Measurements from ENCODE around the gene EVA1A.

EVA1A gene

DNA sequence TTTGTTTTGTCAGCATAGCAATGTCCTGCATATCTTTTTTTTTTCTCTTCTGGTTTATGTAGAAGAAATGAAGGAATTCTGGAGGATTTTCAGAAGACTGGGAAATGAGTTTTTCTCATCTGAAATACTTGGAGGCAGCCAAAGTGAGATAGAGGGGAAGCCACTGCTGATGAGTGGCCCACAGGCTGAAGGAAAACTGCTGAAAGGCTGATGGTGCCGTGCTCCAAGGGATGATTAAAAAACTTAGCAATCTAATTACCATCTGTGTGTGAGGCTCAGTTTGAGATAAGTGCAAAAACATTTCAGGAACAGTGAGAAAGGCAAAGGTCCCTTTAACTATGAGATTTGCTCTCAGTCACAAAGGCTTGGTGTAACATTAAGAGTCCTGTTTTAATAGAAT lies 98.5 kb downstream of the EVA1A start:
- Histone ChIP-seq H3K27me3 (ENCODE audit: low read length) (peaks cover 2% of the 10 kb centered on the region; the same call in 1 of the 2 replicates), H4K20me1 (ENCODE audit: low read depth, low read length) (no peaks in the 10 kb centered on the region), H3F3A (ENCODE audit: insufficient read depth) (no peaks in the 10 kb centered on the region), H3K36me3 (ENCODE audit: low read length) (no peaks in the 10 kb centered on the region), H3K9ac (ENCODE audit: low read length) (no peak overlapping the region), H3K27ac (ENCODE audit: low read depth, low read length) (no peak overlapping the region), H3K9me3 (ENCODE audit: insufficient read depth, low read length) (no peaks in the 10 kb centered on the region), H3K4me2 (ENCODE audit: low read depth, low read length, poor library complexity, severe bottlenecking) (no peak overlapping the region), H3K4me3 (ENCODE audit: insufficient read depth, low read length, poor library complexity, severe bottlenecking) (no peak overlapping the region), H3K79me2 (ENCODE audit: insufficient read depth, low read length) (no peaks in the 10 kb centered on the region), H3K9me2 (replicated peaks; ENCODE audit: insufficient read depth, low read length) (no peaks in the 10 kb centered on the region), H2AFZ (ENCODE audit: low read depth, low read length, severe bottlenecking) (no peak overlapping the region)
- TF ChIP-seq EZH2phosphoT487 (conservative IDR thresholded peaks at IDR 0.05; ENCODE audit: low read length) (no peak), CTCF (IDR thresholded peaks at IDR 0.05; ENCODE audit: insufficient read depth, low read length, poor library complexity, severe bottlenecking) (no peak)

DNA sequence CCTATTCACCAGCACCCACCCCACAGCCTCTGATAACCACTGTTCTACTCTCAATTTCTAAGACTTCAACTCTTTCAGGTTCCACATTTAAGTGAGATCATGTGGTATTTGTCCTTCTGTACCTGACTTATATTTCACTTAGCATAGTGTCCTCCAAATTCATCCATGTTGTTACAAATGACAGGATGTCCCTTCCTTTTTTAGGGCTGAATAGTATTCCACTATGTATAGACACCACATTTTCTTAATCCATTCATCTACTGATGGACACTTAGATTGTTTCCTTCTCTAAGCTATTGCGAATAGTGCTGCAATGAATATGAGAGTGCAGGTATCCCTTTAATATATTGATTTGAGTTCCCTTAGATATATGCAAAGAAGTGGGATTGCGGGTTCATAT lies 100.1 kb downstream of the EVA1A start:
- Histone ChIP-seq H4K20me1 (ENCODE audit: low read depth, low read length) (no peaks in the 10 kb centered on the region), H3K36me3 (ENCODE audit: low read length) (no peaks in the 10 kb centered on the region), H2AFZ (ENCODE audit: low read depth, low read length, severe bottlenecking) (no peak overlapping the region), H3K79me2 (ENCODE audit: insufficient read depth, low read length) (no peaks in the 10 kb centered on the region), H3K4me3 (ENCODE audit: insufficient read depth, low read length, poor library complexity, severe bottlenecking) (no peak overlapping the region), H3K27me3 (ENCODE audit: low read length) (peaks cover 2% of the 10 kb centered on the region; the same call in 1 of the 2 replicates), H3K9me3 (ENCODE audit: insufficient read depth, low read length) (no peaks in the 10 kb centered on the region), H3F3A (ENCODE audit: insufficient read depth) (no peaks in the 10 kb centered on the region), H3K4me2 (ENCODE audit: low read depth, low read length, poor library complexity, severe bottlenecking) (no peak overlapping the region), H3K9me2 (replicated peaks; ENCODE audit: insufficient read depth, low read length) (no peaks in the 10 kb centered on the region), H3K27ac (ENCODE audit: low read depth, low read length) (no peak overlapping the region), H3K9ac (ENCODE audit: low read length) (no peak overlapping the region)
- TF ChIP-seq CTCF (IDR thresholded peaks at IDR 0.05; ENCODE audit: insufficient read depth, low read length, poor library complexity, severe bottlenecking) (no peak), EZH2phosphoT487 (conservative IDR thresholded peaks at IDR 0.05; ENCODE audit: low read length) (no peak)

DNA sequence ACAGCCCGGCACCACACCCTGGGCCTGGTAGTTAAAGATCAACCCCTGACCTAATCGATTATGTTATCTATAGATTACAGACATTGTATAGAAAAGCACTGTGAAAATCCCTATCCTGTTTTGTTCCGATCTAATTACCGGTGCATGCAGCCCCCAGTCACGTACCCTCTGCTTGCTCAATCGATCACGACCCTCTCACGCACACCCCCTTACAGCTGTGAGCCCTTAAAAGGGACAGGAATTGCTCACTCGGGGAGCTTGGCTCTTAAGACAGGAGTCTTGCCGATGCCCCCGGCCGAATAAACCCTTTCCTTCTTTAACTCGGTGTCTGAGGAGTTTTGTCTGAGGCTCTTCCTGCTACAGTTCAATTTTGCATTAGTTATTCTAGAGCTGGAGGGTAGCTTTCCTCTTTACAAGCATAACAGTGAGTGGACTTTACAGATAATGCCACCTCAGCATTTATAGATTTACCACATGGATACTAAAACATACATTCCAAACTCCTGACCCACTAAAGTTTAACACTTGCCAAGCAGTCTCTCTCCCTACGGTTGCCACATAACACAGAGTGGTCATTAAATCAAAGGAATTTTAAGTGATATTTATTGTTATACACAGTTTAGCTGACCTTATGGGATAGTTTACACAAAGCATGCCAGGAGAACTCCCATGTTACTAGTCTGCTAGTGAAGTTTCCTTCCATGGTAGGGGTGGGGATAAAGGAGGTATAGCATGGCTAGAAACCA lies 101.0 kb downstream of the EVA1A start:
- Histone ChIP-seq H3K27ac (ENCODE audit: low read depth, low read length) (no peak overlapping the region), H3K9me3 (ENCODE audit: insufficient read depth, low read length) (no peaks in the 10 kb centered on the region), H3K27me3 (ENCODE audit: low read length) (peaks cover 2% of the 10 kb centered on the region; the same call in 1 of the 2 replicates)

More for the DNA sequence above, 101.0 kb downstream of the EVA1A start:
- no peaks in the 10 kb centered on the region for H3K36me3 ChIP-seq (ENCODE audit: low read length)
- no peak overlapping the region for H3K4me2 ChIP-seq (ENCODE audit: low read depth, low read length, poor library complexity, severe bottlenecking)
- H3F3A ChIP-seq (ENCODE audit: insufficient read depth): no peaks in the 10 kb centered on the region
- TF ChIP-seq EZH2phosphoT487 (conservative IDR thresholded peaks at IDR 0.05; ENCODE audit: low read length) (no peak), CTCF (IDR thresholded peaks at IDR 0.05; ENCODE audit: insufficient read depth, low read length, poor library complexity, severe bottlenecking) (no peak)
- no peaks in the 10 kb centered on the region for H3K79me2 ChIP-seq (ENCODE audit: insufficient read depth, low read length)
- no peaks in the 10 kb centered on the region for H3K9me2 ChIP-seq (replicated peaks; ENCODE audit: insufficient read depth, low read length)
- no peak overlapping the region for H2AFZ ChIP-seq (ENCODE audit: low read depth, low read length, severe bottlenecking)
- no peak overlapping the region for H3K9ac ChIP-seq (ENCODE audit: low read length)
- no peaks in the 10 kb centered on the region for H4K20me1 ChIP-seq (ENCODE audit: low read depth, low read length)
- no peak overlapping the region for H3K4me3 ChIP-seq (ENCODE audit: insufficient read depth, low read length, poor library complexity, severe bottlenecking)
